Measurements from ENCODE around the gene SORCS2. TPM values are rescaled to one million over a fixed set of nuclear protein-coding genes. Genes with fewer than 3 reads are reported as not detected.

The SORCS2 gene
- total and polyA plus RNA-seq, 7 donors: 0.18 to 1.5 (median 0.36) TPM

- intact Hi-C loops (cut with DNase I): no loop called here
Measured at GRCh38 chr4:7571001-7571400, 378.7 kb downstream of the SORCS2 start.

DNA sequence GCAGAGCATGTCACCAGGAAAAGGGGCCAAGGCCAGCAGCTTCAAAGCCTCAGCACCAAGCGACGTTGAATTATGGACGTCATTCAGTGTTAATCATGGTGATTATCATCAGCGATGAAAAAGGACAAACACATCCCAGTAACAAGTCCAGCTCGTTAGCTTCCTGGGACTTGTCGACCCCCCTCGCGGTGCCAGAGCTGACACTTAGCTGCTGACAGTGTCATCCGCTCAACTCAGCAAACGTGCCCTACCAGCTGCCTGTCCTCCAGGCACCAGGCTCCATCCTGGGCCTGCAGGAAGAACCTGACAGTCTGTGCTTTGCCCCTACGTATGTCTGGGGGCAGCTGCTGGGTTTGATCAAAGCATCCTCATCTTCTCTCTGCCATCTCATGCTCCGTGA, 379.4 kb downstream of the SORCS2 start:
- ATAC-seq (no peak), DNase-seq (no peak)
- Histone ChIP-seq H3K27ac (no peak overlapping the region), H3K27me3 (ENCODE audit: insufficient read depth in 3 of 3, low read length in 2 of 3) (peaks cover 0 to 4% (median 0%) of the 10 kb centered on the region in 3 donors), H3K4me3 (no peak overlapping the region), H3K4me1 (no peaks in the 10 kb centered on the region), H3K9me3 (peaks cover 14% of the 10 kb centered on the region), H3K36me3 (ENCODE audit: insufficient read depth in 1 of 2, low read depth in 1 of 2) (no peaks in the 10 kb centered on the region)
- intact Hi-C loops (cut with DNase I): no loop called here
- WGBS, 3 donors: 57 to 65% (median 58%) methylated on average over 12 of the region's 12 CpGs
- no peak for TF ChIP-seq CTCF (IDR thresholded peaks at IDR 0.05)

More at GRCh38 chr4:7571001-7571400, 378.7 kb downstream of the SORCS2 start:
- H3K4me1 ChIP-seq: no peaks in the 10 kb centered on the region
- DNase-seq: no peak
- peaks cover 0 to 4% (median 0%) of the 10 kb centered on the region in 3 donors for H3K27me3 ChIP-seq (ENCODE audit: insufficient read depth in 3 of 3, low read length in 2 of 3)
- ATAC-seq: no peak
- no peak overlapping the region for H3K4me3 ChIP-seq
- H3K9me3 ChIP-seq: peaks cover 7% of the 10 kb centered on the region
- no peak overlapping the region for H3K27ac ChIP-seq
- 74 to 84% (median 83%) methylated on average over 6 of the region's 6 CpGs for WGBS, 3 donors
- TF ChIP-seq CTCF (IDR thresholded peaks at IDR 0.05): no peak
- no peaks in the 10 kb centered on the region for H3K36me3 ChIP-seq (ENCODE audit: insufficient read depth in 1 of 2, low read depth in 1 of 2)

DNA sequence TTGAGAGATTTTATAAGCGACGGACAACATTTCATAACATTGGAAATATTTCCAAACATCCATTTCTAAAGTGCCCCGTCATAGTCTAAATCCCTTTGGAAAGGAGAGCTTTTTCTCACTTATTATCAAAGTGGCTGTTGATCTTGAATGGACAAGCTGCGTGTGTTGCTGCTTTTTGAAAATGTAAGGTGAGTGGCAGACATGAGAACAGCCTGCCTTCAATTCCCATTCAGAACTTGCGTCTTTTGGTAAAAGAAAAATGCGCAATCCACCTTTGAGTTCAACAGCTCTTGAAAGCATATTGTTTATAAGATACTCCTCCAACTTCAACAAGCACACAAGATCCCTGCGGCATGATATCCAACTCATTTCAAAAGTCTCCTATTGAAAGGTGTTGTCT, 380.6 kb downstream of the SORCS2 start:
- Histone ChIP-seq H3K27me3 (ENCODE audit: insufficient read depth in 3 of 3, low read length in 2 of 3) (peaks cover 0 to 4% (median 0%) of the 10 kb centered on the region in 3 donors), H3K27ac (no peak overlapping the region), H3K4me3 (no peak overlapping the region), H3K9me3 (peaks cover 23% of the 10 kb centered on the region), H3K36me3 (ENCODE audit: insufficient read depth in 1 of 2, low read depth in 1 of 2) (no peaks in the 10 kb centered on the region), H3K4me1 (no peaks in the 10 kb centered on the region)
- intact Hi-C loops (cut with DNase I): no loop called here
- DNase-seq (no peak), ATAC-seq (no peak)
- 76 to 81% (median 80%) methylated on average over 7 of the region's 7 CpGs for WGBS, 3 donors
- no peak for TF ChIP-seq CTCF (IDR thresholded peaks at IDR 0.05)

DNA sequence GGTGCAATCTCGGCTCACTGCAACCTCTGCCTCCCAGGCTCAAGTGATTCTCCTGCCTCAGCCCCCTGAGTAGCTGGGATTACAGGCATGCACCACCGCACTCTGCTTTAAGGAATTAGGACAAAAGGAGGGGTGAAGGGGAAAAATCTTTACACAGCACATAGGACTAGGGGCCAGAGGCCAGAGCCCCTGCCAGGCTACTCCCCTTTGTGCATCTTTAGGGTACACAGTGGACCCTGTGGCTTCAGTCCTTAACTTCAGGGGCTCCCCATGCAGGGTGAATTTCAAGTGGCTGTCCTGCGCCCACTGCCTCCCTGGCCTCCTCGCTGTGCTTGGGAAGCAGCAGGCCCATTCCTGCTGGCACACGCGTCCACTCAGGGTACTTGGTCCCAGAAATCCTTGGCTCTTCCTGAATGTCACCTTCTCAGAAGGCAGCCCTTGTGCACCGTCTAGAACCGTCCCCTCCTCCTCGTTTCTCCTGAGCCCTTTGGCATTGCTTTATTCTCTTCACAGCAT, 381.3 kb downstream of the SORCS2 start:
- 76 to 77% (median 77%) methylated on average over 9 of the region's 9 CpGs for WGBS, 3 donors
- no peaks in the 10 kb centered on the region for H3K36me3 ChIP-seq (ENCODE audit: insufficient read depth in 1 of 2, low read depth in 1 of 2)
- DNase-seq: no peak
- peaks cover 30% of the 10 kb centered on the region for H3K9me3 ChIP-seq
- ATAC-seq: no peak
- no peak overlapping the region for H3K27ac ChIP-seq
- H3K27me3 ChIP-seq (ENCODE audit: insufficient read depth in 3 of 3, low read length in 2 of 3): peaks cover 0 to 4% (median 0%) of the 10 kb centered on the region in 3 donors
- no peak for TF ChIP-seq CTCF (IDR thresholded peaks at IDR 0.05)
- H3K4me3 ChIP-seq: no peak overlapping the region
- intact Hi-C loops (cut with DNase I): no loop called here
- no peaks in the 10 kb centered on the region for H3K4me1 ChIP-seq

Measured in psoas muscle (tissue), 8 donors.